Erythroblast (primary cell): ENCODE data around the gene AFAP1.

ENCODE experiments used
- DNase-seq, 2 experiments: peaks; one replicate each; lab custom pipeline; 2025; lab: John Stamatoyannopoulos, UW
- GATA1 ChIP-seq: IDR thresholded peaks from 2 replicates; pipeline ENCODE4 v1.6.1; 2011; ENCODE audit warnings: low read depth, mild to moderate bottlenecking, control low read depth, low read length, moderate library complexity
- POLR2A ChIP-seq: IDR thresholded peaks from 2 replicates; pipeline ENCODE4 v1.6.1; 2011; ENCODE audit warnings: mild to moderate bottlenecking, low read length

AFAP1 gene

GRCh38 chr4:7711307-7711963 lies 228.2 kb downstream of the AFAP1 start:
- TF ChIP-seq GATA1 (no peak), POLR2A (no peak)
- no peak for DNase-seq

DNA sequence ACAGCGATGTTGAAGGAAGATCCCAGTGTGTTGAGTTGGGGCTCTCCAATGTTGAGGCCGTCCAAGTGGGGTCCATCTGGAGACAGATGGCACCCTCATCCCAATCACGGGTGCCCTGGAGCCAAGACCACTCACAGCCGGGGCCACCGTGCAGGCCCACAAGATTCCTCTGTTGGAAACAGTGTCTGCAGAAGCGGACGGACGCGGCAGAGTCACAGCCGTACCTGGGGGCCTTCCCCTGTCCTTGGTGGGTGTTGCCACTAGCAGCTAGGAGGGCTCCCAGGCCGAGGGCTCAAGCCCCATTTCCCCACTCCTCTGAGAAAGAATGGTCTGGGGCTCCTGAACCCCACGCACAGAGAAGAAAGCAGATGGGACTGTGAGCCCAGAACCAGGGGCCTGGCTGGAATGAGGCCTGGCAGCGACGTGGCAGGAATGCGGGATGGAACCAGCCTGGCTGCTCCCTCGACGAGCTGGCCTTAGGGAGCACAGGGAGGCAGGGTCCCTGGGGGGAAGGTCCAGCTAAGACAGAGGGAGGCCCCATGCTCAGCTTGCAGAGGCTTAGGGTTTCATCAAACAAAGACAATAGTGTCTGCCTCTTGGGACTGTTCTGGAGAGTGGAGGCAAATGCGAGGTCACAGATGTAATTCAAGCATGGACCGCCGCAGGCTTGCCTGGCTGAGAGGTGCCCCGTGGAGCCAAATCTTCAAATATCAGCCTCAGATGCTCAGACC lies 228.9 kb downstream of the AFAP1 start:
- no peak for DNase-seq
- TF ChIP-seq POLR2A (no peak), GATA1 (no peak)

- TF ChIP-seq GATA1 (no peak), POLR2A (no peak)
- no peak for DNase-seq
Observed at GRCh38 chr4:7710126-7710525, 229.5 kb downstream of the AFAP1 start.

DNA sequence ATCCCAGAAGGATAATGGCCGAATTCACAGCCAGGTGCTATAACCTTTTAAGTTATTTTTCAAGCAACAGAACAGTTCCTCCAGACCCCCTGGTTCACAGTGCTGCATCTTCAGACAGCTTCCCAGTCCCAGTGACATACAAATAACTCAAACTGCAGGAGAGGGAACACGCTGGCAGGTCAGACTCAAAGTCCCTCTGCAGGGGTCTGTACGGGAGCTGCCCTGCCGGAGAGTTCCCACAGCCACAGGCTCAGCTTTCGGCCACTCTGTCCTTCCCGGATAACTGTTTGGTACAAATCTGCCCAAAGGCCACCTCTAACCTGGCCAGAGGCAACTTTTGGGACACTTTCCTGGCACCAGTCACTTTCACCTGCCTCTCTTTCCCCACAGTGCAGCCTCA lies 230.2 kb downstream of the AFAP1 start:
- TF ChIP-seq POLR2A: no peak
- TF ChIP-seq GATA1: no peak

DNA sequence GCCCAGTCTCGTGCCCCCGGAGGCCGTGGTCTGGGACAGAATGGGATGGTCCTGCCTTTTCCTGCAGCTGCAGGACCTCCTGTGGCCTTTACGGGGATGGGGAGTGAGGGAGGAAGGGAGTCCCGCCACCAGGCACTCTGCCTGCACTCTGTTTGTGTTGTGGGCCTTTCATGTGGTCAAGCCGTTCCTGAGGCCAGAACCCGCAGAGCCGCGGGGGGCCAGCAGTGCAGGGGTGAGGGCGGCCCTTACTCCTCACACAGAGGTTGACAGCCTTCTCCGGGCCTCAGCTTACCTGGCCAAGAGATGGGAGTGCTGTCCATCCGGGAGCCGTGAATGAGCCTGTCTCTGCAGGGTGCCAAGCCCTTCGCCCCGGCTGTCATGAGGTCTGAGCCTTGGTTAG lies 230.7 kb downstream of the AFAP1 start:
- DNase-seq: no peak
- no peak for TF ChIP-seq POLR2A
- no peak for TF ChIP-seq GATA1

More for the DNA sequence above, 230.2 kb downstream of the AFAP1 start:
- DNase-seq: no peak
